HG03558 (cell line): Measurements from ENCODE around the gene NRG3.

ENCODE experiments used
- ATAC-seq: cut with Tn5 transposase; IDR thresholded peaks from one replicate; pipeline ENCODE4 v1.9.1; 2021; ENCODE audit warnings: moderate number of reproducible peaks; ENCODE audit not compliant: unreplicated experiment; ENCODE audit errors: extremely low read depth

Gene NRG3

GRCh38 chr10:82440775-82441174, 565.8 kb downstream of the NRG3 start:
- ATAC-seq: no peak

- no peak for ATAC-seq
Observed at GRCh38 chr10:82452046-82452445, 577.1 kb downstream of the NRG3 start.

- no peak for ATAC-seq
Observed at GRCh38 chr10:82452676-82453075, 577.7 kb downstream of the NRG3 start.

- no peak for ATAC-seq
Observed at GRCh38 chr10:82453678-82454293, 578.8 kb downstream of the NRG3 start.

GRCh38 chr10:82462910-82463551, 588.0 kb downstream of the NRG3 start:
- ATAC-seq: no peak

- ATAC-seq: no peak
Observed at GRCh38 chr10:82463614-82464013, 588.6 kb downstream of the NRG3 start.

- ATAC-seq: no peak
Observed at GRCh38 chr10:82464191-82464818, 589.3 kb downstream of the NRG3 start.

GRCh38 chr10:82464966-82465365, 590.0 kb downstream of the NRG3 start:
- no peak for ATAC-seq

GRCh38 chr10:82468453-82468852, 593.5 kb downstream of the NRG3 start:
- ATAC-seq: no peak

GRCh38 chr10:82472406-82473335, 597.7 kb downstream of the NRG3 start:
- no peak for ATAC-seq

GRCh38 chr10:82477776-82478175, 602.8 kb downstream of the NRG3 start:
- ATAC-seq: no peak

GRCh38 chr10:82492647-82493046, 617.7 kb downstream of the NRG3 start:
- ATAC-seq: no peak

GRCh38 chr10:82496114-82496513, 621.1 kb downstream of the NRG3 start:
- no peak for ATAC-seq

GRCh38 chr10:82497439-82497838, 622.4 kb downstream of the NRG3 start:
- ATAC-seq: no peak

- ATAC-seq: no peak
Observed at GRCh38 chr10:82498976-82499375, 624.0 kb downstream of the NRG3 start.

- ATAC-seq: no peak
Observed at GRCh38 chr10:82505009-82505408, 630.0 kb downstream of the NRG3 start.

- ATAC-seq: no peak
Observed at GRCh38 chr10:82506680-82507376, 631.8 kb downstream of the NRG3 start.

- ATAC-seq: no peak
Observed at GRCh38 chr10:82515256-82515655, 640.3 kb downstream of the NRG3 start.

GRCh38 chr10:82529062-82529461, 654.1 kb downstream of the NRG3 start:
- ATAC-seq: no peak

- ATAC-seq: no peak
Observed at GRCh38 chr10:82535457-82535856, 660.5 kb downstream of the NRG3 start.
